Ovary (tissue), 3 donors: ENCODE measurements around the gene ANK3.

ENCODE experiments used
- EP300 ChIP-seq: sonication (generic); formaldehyde crosslinking; IDR thresholded peaks from one replicate; pipeline ENCODE4 v1.6.1; 2017; ENCODE audit warnings: antibody characterized with exemption
- POLR2A ChIP-seq: fragments of 450-650 bp; IDR thresholded peaks from one replicate; pipeline ENCODE4 v1.6.1; 2017; ENCODE audit warnings: antibody characterized with exemption, mild to moderate bottlenecking, moderate library complexity
- TF ChIP-seq, protein P1 (sequence below), 3 donors: fragments of 450-650 bp in 2 of 3; fragments of 200-600 bp in 1 of 3; IDR thresholded peaks; one replicate each; pipeline versions ENCODE4 v1.5.1 to v1.8.0; 2016 to 2022; ENCODE audit warnings: antibody characterized with exemption in 3 of 3, mild to moderate bottlenecking in 1 of 3
- donor health status: DM: no; HTN: no; CAD: no.

DNA sequence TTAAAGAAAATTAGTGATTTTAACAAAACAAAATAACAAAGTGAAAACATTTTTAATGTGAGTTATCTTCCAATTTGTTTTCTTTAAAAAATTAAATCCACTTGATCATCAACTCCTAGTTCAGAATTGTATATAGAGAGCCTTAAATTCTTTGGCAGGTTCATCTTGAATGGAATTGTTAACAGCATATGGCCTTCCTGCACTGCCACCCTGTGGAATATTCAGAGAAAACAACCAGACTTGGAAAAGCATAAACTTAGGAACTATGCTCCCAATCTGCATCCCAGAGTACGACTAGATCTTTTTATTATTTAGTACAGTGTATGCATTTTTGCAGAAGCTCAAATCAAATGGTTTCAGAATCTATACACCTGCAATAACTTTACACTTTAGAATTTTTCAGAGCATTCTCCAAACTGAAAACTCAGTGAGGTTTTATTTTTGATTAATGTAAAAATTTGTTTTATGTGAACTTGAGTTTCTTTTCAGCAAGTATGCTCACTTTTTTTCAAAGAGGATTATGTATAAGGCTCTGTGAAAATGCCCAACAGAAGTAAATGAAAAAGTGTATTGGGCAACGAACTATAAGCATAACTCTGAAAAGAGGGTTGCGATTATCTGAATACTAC, 44.9 kb upstream of the ANK3 start:
- TF ChIP-seq, protein P1, sequence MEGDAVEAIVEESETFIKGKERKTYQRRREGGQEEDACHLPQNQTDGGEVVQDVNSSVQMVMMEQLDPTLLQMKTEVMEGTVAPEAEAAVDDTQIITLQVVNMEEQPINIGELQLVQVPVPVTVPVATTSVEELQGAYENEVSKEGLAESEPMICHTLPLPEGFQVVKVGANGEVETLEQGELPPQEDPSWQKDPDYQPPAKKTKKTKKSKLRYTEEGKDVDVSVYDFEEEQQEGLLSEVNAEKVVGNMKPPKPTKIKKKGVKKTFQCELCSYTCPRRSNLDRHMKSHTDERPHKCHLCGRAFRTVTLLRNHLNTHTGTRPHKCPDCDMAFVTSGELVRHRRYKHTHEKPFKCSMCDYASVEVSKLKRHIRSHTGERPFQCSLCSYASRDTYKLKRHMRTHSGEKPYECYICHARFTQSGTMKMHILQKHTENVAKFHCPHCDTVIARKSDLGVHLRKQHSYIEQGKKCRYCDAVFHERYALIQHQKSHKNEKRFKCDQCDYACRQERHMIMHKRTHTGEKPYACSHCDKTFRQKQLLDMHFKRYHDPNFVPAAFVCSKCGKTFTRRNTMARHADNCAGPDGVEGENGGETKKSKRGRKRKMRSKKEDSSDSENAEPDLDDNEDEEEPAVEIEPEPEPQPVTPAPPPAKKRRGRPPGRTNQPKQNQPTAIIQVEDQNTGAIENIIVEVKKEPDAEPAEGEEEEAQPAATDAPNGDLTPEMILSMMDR (IDR thresholded peaks at IDR 0.05) = peak in 2 of 3 donors; percentile 60 to 63
- TF ChIP-seq POLR2A (no peak), EP300 (no peak)
